ENCODE results near the gene TPM4. TPM values are rescaled to one million over a fixed set of nuclear protein-coding genes. Genes with fewer than 3 reads are reported as not detected.

Gene TPM4
- total and polyA plus RNA-seq, 2 experiments from 2014 or later, result 223 to 288 TPM

- Histone ChIP-seq H4K20me1 (replicated peaks; ENCODE audit: insufficient read depth) (no peaks in the 10 kb centered on the region), H3K27ac (ENCODE audit: low read depth) (no peak overlapping the region), H3K27me3 (ENCODE audit: insufficient read depth) (no peaks in the 10 kb centered on the region), H3K4me3 (no peak overlapping the region), H3K4me1 (ENCODE audit: insufficient read depth) (no peaks in the 10 kb centered on the region), H3K79me2 (replicated peaks; ENCODE audit: insufficient read depth) (no peaks in the 10 kb centered on the region), H3K4me2 (no peak overlapping the region), H2AFZ (no peak overlapping the region), H3K36me3 (ENCODE audit: insufficient read depth) (no peaks in the 10 kb centered on the region), H3F3A (replicated peaks; ENCODE audit: low read depth) (no peaks in the 10 kb centered on the region), H3K9me2 (ENCODE audit: insufficient read depth) (no peaks in the 10 kb centered on the region)
- H3K27me3 Mint-ChIP-seq (ENCODE audit: insufficient read depth, low read depth, poor library complexity), result peaks cover 11% of the 10 kb centered on the region
- ATAC-seq, result no peak
- H3K9me3 Mint-ChIP-seq, result peaks cover 87% of the 10 kb centered on the region
- no peak overlapping the region for H3K4me3 Mint-ChIP-seq
- TF ChIP-seq NANOG (IDR thresholded peaks at IDR 0.05; ENCODE audit: borderline replicate concordance), result no peak
- TF ChIP-seq ZNF331 (CRISPR knock-in tag; IDR thresholded peaks at IDR 0.05; ENCODE audit: low read depth), result no peak
- no peak for TF ChIP-seq ZNF462 (CRISPR knock-in tag; IDR thresholded peaks at IDR 0.05)
- TF ChIP-seq CREB1 (CRISPR knock-in tag; IDR thresholded peaks at IDR 0.05; ENCODE audit: low read depth), result no peak
- no peak for TF ChIP-seq EZH2phosphoT487 (IDR thresholded peaks at IDR 0.05; ENCODE audit: unreplicated experiment)
- no peak for TF ChIP-seq ETS1 (IDR thresholded peaks at IDR 0.05)
- TF ChIP-seq REST (IDR thresholded peaks at IDR 0.05; ENCODE audit: unreplicated experiment), result no peak
- TF ChIP-seq STAT1 (IDR thresholded peaks at IDR 0.05; ENCODE audit: unreplicated experiment), result no peak
- TF ChIP-seq CTCF (conservative IDR thresholded peaks at IDR 0.05; ENCODE audit: low read depth in 2 of 2), result no peak
- no peak for TF ChIP-seq EZH2 (IDR thresholded peaks at IDR 0.05; ENCODE audit: low read depth, unreplicated experiment)
- no peak for TF ChIP-seq ZNF114 (CRISPR knock-in tag; IDR thresholded peaks at IDR 0.05)
- TF ChIP-seq JUNB (IDR thresholded peaks at IDR 0.05; ENCODE audit: unreplicated experiment), result no peak
- no peak for TF ChIP-seq POLR2AphosphoS5 (IDR thresholded peaks at IDR 0.05; ENCODE audit: low read depth)
- peaks cover 23% of the 10 kb centered on the region for H3K36me3 Mint-ChIP-seq (ENCODE audit: low read depth)
- H3K27ac Mint-ChIP-seq, result no peak overlapping the region
- DNase-seq (ENCODE audit: low spot score), result no peak
- no peaks in the 10 kb centered on the region for H3K4me1 Mint-ChIP-seq
Observed at GRCh38 chr19:16026756-16027155, 49.5 kb upstream of the TPM4 start.
